Measurements from ENCODE around the gene ASF1A. TPM values are rescaled to one million over a fixed set of nuclear protein-coding genes. Genes with fewer than 3 reads are reported as not detected.

ASF1A gene
- total RNA-seq, 5 donors from 2014 or later (not counting 1 experiment from before 2014, with no cell fraction given) = 16.8 to 49.6 (median 42.5) TPM

GRCh38 chr6:118899948-118900347 is 6.0 kb downstream of the ASF1A start:
- Mint-ChIP-seq H3K4me3 (peak overlapping the region; percentile 26 to 41 (median 28)), H3K9me3 (no peaks in the 10 kb centered on the region), H3K27ac (peak overlapping the region; percentile 74 to 85), H3K4me1 (peaks cover 82 to 84% (median 83%) of the 10 kb centered on the region in 3 donors), H3K36me3 (peaks cover 58% of the 10 kb centered on the region), H3K27me3 (no peaks in the 10 kb centered on the region)
- Histone ChIP-seq H3K27me3 (replicated peaks in 1 of 2; ENCODE audit: control insufficient read depth in 2 of 2, extremely low read depth in 1 of 2, insufficient read depth in 2 of 2, low read length in 1 of 2) (no peaks in the 10 kb centered on the region), H3K36me3 (ENCODE audit: control insufficient read depth in 2 of 2, extremely low read depth in 1 of 2, insufficient read depth in 1 of 2, low read length in 1 of 2) (peaks cover 0 to 40% of the 10 kb centered on the region in 2 donors), H3K9me3 (no peaks in the 10 kb centered on the region), H3K4me3 (ENCODE audit: control insufficient read depth in 1 of 2, extremely low read depth in 1 of 2, low read length in 1 of 2) (no peak overlapping the region), H3K27ac (ENCODE audit: low read length) (peak overlapping the region; percentile 50), H3K4me1 (ENCODE audit: control insufficient read depth in 1 of 2, extremely low read depth in 1 of 2, insufficient read depth in 2 of 2, low read length in 2 of 2) (peaks cover 33 to 36% of the 10 kb centered on the region in 2 experiments)
- ChIA-PET POLR2A (interaction anchor here in 1 of 2 donors (0.9 kb wide), 1 partner anchor 24 kb away, joined by 4 read pairs; no protein-coding TSS in a partner anchor), CTCF (interaction anchor here in 1 of 2 donors (1.2 kb wide), 1 partner anchor 105 kb away, joined by 4 read pairs; no protein-coding TSS in a partner anchor)
- ATAC-seq (replicated peaks in 1 of 4) (peak; percentile 52 to 69 (median 60)), DNase-seq (peak in 3 of 35 experiments; percentile 12 to 55 (median 15))
- 67% methylated on average over 1 of the region's 6 CpGs for WGBS (ENCODE audit: insufficient coverage)

- Histone ChIP-seq H3K4me1 (ENCODE audit: control insufficient read depth in 1 of 2, extremely low read depth in 1 of 2, insufficient read depth in 2 of 2, low read length in 2 of 2) (peaks cover 20 to 25% of the 10 kb centered on the region in 2 experiments), H3K36me3 (ENCODE audit: control insufficient read depth in 2 of 2, extremely low read depth in 1 of 2, insufficient read depth in 1 of 2, low read length in 1 of 2) (peaks cover 0 to 55% of the 10 kb centered on the region in 2 donors), H3K9me3 (no peaks in the 10 kb centered on the region), H3K27ac (ENCODE audit: low read length) (peak overlapping the region; percentile 0), H3K27me3 (replicated peaks in 1 of 2; ENCODE audit: control insufficient read depth in 2 of 2, extremely low read depth in 1 of 2, insufficient read depth in 2 of 2, low read length in 1 of 2) (no peaks in the 10 kb centered on the region), H3K4me3 (ENCODE audit: control insufficient read depth in 1 of 2, extremely low read depth in 1 of 2, low read length in 1 of 2) (no peak overlapping the region)
- Mint-ChIP-seq H3K4me1 (peaks cover 70 to 93% (median 91%) of the 10 kb centered on the region in 3 donors), H3K4me3 (no peak overlapping the region), H3K27me3 (no peaks in the 10 kb centered on the region), H3K36me3 (peaks cover 78% of the 10 kb centered on the region), H3K9me3 (no peaks in the 10 kb centered on the region), H3K27ac (peak overlapping the region; percentile 66 to 79)
- peak in 1 of 4 experiments; percentile 29 for ATAC-seq (replicated peaks in 1 of 4)
- no peak for DNase-seq
- CTCF ChIA-PET = interaction anchor here (1.0 to 1.5 kb wide), 3 partner anchors 244 to 337 kb away, joined by 3 to 7 read pairs (median 3); no protein-coding TSS in a partner anchor
- POLR2A ChIA-PET = interaction anchor here in 1 of 2 donors (0.6 to 0.7 kb wide), 4 partner anchors 117 to 1376 kb away, joined by 3 to 8 read pairs (median 6); no protein-coding TSS in a partner anchor
Measured at GRCh38 chr6:118902726-118903125, 8.8 kb downstream of the ASF1A start.

DNA sequence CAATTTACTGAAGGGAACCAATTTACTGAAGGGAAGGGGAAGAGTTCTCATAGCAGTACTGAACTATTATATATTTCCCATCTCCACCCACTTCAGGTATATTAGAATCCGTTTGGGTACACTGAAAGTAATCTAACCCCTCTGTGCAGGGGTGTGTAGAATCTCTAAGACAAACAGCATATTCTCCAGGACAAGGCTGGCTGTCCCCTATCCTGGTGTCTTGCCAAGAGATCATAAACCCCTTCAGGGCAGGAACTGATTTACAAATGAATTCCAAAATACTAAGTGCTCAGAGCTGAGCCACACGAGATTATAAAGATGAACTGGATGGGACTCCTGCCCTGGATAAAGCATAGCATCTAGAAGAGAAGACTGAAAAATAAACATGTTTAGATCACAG is 9.2 kb downstream of the ASF1A start:
- Histone ChIP-seq H3K9me3 (no peaks in the 10 kb centered on the region), H3K27me3 (replicated peaks in 1 of 2; ENCODE audit: control insufficient read depth in 2 of 2, extremely low read depth in 1 of 2, insufficient read depth in 2 of 2, low read length in 1 of 2) (no peaks in the 10 kb centered on the region), H3K36me3 (ENCODE audit: control insufficient read depth in 2 of 2, extremely low read depth in 1 of 2, insufficient read depth in 1 of 2, low read length in 1 of 2) (peaks cover 0 to 55% of the 10 kb centered on the region in 2 donors), H3K4me3 (ENCODE audit: control insufficient read depth in 1 of 2, extremely low read depth in 1 of 2, low read length in 1 of 2) (no peak overlapping the region), H3K27ac (ENCODE audit: low read length) (no peak overlapping the region), H3K4me1 (ENCODE audit: control insufficient read depth in 1 of 2, extremely low read depth in 1 of 2, insufficient read depth in 2 of 2, low read length in 2 of 2) (peaks cover 20 to 25% of the 10 kb centered on the region in 2 experiments)
- ChIA-PET POLR2A (interaction anchor here in 1 of 2 donors (0.7 kb wide), 1 partner anchor 619 kb away, joined by 3 read pairs; no protein-coding TSS in a partner anchor), CTCF (interaction anchor here in 1 of 2 donors (1.5 kb wide), 1 partner anchor 338 kb away, joined by 3 read pairs; no protein-coding TSS in a partner anchor)
- no peak for DNase-seq
- ATAC-seq (replicated peaks in 1 of 4) = no peak
- H3K4me1 Mint-ChIP-seq = peaks cover 66 to 89% (median 88%) of the 10 kb centered on the region in 3 donors
- H3K4me3 Mint-ChIP-seq = no peak overlapping the region
- peaks cover 80% of the 10 kb centered on the region for H3K36me3 Mint-ChIP-seq
- no peaks in the 10 kb centered on the region for H3K27me3 Mint-ChIP-seq
- no peaks in the 10 kb centered on the region for H3K9me3 Mint-ChIP-seq
- peak overlapping the region; percentile 66 to 79 for H3K27ac Mint-ChIP-seq
- no CpG with 5 or more reads among the region's 2 CpGs for WGBS (ENCODE audit: insufficient coverage)

DNA sequence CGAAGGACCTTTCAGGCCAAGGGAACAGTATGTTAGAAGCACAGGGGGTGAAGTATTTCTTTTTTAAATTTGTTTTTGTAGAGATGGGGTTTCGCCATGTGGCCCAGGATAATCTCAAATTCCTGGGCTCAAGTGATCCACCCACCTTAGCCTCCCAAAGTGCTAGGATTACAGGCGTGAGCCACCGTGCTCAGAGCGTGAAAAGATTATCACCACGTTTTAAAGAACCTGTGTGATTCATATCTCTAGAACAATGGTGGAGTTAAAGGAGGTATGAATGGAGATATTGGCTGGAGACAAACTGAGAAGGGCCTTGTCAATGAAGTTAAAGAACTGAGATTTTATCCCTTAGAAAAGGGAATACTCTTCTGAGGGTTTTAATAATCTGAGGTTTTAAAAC is 9.7 kb downstream of the ASF1A start:
- no peaks in the 10 kb centered on the region for H3K9me3 ChIP-seq
- Mint-ChIP-seq H3K36me3 (peaks cover 79% of the 10 kb centered on the region), H3K27me3 (no peaks in the 10 kb centered on the region), H3K4me3 (no peak overlapping the region), H3K9me3 (no peaks in the 10 kb centered on the region), H3K4me1 (peaks cover 61 to 85% (median 85%) of the 10 kb centered on the region in 3 donors), H3K27ac (peak overlapping the region; percentile 50 to 79)
- H3K4me1 ChIP-seq (ENCODE audit: control insufficient read depth in 1 of 2, extremely low read depth in 1 of 2, insufficient read depth in 2 of 2, low read length in 2 of 2) = peaks cover 20 to 21% of the 10 kb centered on the region in 2 experiments
- WGBS (ENCODE audit: insufficient coverage) = 100% methylated on average over 1 of the region's 6 CpGs
- no peak overlapping the region for H3K4me3 ChIP-seq (ENCODE audit: control insufficient read depth in 1 of 2, extremely low read depth in 1 of 2, low read length in 1 of 2)
- H3K27ac ChIP-seq (ENCODE audit: low read length) = no peak overlapping the region
- ChIA-PET CTCF (no interaction called here), POLR2A (interaction anchor here in 1 of 2 donors (0.5 kb wide), 1 partner anchor 20 kb away, joined by 3 read pairs; no protein-coding TSS in a partner anchor)
- no peak for DNase-seq
- ATAC-seq (replicated peaks in 1 of 4) = no peak
- peaks cover 0 to 59% of the 10 kb centered on the region in 2 donors for H3K36me3 ChIP-seq (ENCODE audit: control insufficient read depth in 2 of 2, extremely low read depth in 1 of 2, insufficient read depth in 1 of 2, low read length in 1 of 2)
- H3K27me3 ChIP-seq (replicated peaks in 1 of 2; ENCODE audit: control insufficient read depth in 2 of 2, extremely low read depth in 1 of 2, insufficient read depth in 2 of 2, low read length in 1 of 2) = no peaks in the 10 kb centered on the region

GRCh38 chr6:118905084-118905483 is 11.1 kb downstream of the ASF1A start:
- Histone ChIP-seq H3K36me3 (ENCODE audit: control insufficient read depth in 2 of 2, extremely low read depth in 1 of 2, insufficient read depth in 1 of 2, low read length in 1 of 2) (peaks cover 0 to 66% of the 10 kb centered on the region in 2 donors), H3K27me3 (replicated peaks in 1 of 2; ENCODE audit: control insufficient read depth in 2 of 2, extremely low read depth in 1 of 2, insufficient read depth in 2 of 2, low read length in 1 of 2) (no peaks in the 10 kb centered on the region), H3K4me1 (ENCODE audit: control insufficient read depth in 1 of 2, extremely low read depth in 1 of 2, insufficient read depth in 2 of 2, low read length in 2 of 2) (peaks cover 7 to 8% of the 10 kb centered on the region in 2 experiments), H3K27ac (ENCODE audit: low read length) (no peak overlapping the region), H3K4me3 (ENCODE audit: control insufficient read depth in 1 of 2, extremely low read depth in 1 of 2, low read length in 1 of 2) (no peak overlapping the region), H3K9me3 (no peaks in the 10 kb centered on the region)
- H3K36me3 Mint-ChIP-seq = peaks cover 74% of the 10 kb centered on the region
- ChIA-PET POLR2A (interaction anchor here in 1 of 2 donors (1.3 kb wide), 1 partner anchor 10 kb away, joined by 6 read pairs; no protein-coding TSS in a partner anchor), CTCF (interaction anchor here in 1 of 2 donors (0.7 to 1.0 kb wide), 3 partner anchors 9 to 212 kb away, joined by 3 read pairs; no protein-coding TSS in a partner anchor)
- H3K4me1 Mint-ChIP-seq = peaks cover 47 to 75% (median 73%) of the 10 kb centered on the region in 3 donors
- H3K27me3 Mint-ChIP-seq = no peaks in the 10 kb centered on the region
- ATAC-seq (replicated peaks in 1 of 4) = no peak
- no peak overlapping the region for H3K27ac Mint-ChIP-seq
- no peak for DNase-seq
- no peak overlapping the region for H3K4me3 Mint-ChIP-seq
- H3K9me3 Mint-ChIP-seq = no peaks in the 10 kb centered on the region

DNA sequence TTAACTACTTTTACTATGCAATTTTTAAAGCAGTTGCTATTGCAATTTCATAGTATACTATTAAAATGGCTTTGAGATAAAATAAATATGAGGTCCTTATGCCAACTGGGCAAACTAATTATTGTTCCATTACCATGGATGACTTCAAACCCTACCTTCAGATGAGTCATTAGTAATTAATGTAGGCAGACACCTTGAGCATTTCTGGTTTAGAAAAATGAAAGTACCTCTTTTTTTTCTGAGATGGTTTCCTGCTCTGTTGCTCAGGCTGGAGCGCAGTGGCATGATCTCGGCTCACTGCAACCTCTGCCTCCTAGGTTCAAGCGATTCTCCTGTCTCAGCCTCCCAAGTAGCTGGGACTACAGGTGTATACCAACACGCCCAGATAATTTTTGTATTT is 11.9 kb downstream of the ASF1A start:
- no peaks in the 10 kb centered on the region for H3K27me3 Mint-ChIP-seq
- ChIA-PET CTCF (interaction anchor here in 1 of 2 donors (0.6 kb wide), 1 partner anchor 59 kb away, joined by 3 read pairs; no protein-coding TSS in a partner anchor), POLR2A (no interaction called here)
- Histone ChIP-seq H3K27ac (ENCODE audit: low read length) (no peak overlapping the region), H3K27me3 (replicated peaks in 1 of 2; ENCODE audit: control insufficient read depth in 2 of 2, extremely low read depth in 1 of 2, insufficient read depth in 2 of 2, low read length in 1 of 2) (no peaks in the 10 kb centered on the region), H3K4me3 (ENCODE audit: control insufficient read depth in 1 of 2, extremely low read depth in 1 of 2, low read length in 1 of 2) (no peak overlapping the region), H3K4me1 (ENCODE audit: control insufficient read depth in 1 of 2, extremely low read depth in 1 of 2, insufficient read depth in 2 of 2, low read length in 2 of 2) (peaks cover 0 to 5% of the 10 kb centered on the region in 2 experiments), H3K9me3 (no peaks in the 10 kb centered on the region), H3K36me3 (ENCODE audit: control insufficient read depth in 2 of 2, extremely low read depth in 1 of 2, insufficient read depth in 1 of 2, low read length in 1 of 2) (peaks cover 0 to 72% of the 10 kb centered on the region in 2 donors)
- peaks cover 74% of the 10 kb centered on the region for H3K36me3 Mint-ChIP-seq
- H3K9me3 Mint-ChIP-seq = no peaks in the 10 kb centered on the region
- H3K27ac Mint-ChIP-seq = peak overlapping the region; percentile 75 to 82
- H3K4me3 Mint-ChIP-seq = peak overlapping the region in 1 of 3 donors; percentile 54
- WGBS (ENCODE audit: insufficient coverage) = no CpG with 5 or more reads among the region's 4 CpGs
- ATAC-seq (replicated peaks in 1 of 4) (peak in 1 of 4 experiments; percentile 52), DNase-seq (no peak)
- peaks cover 39 to 70% (median 68%) of the 10 kb centered on the region in 3 donors for H3K4me1 Mint-ChIP-seq

Data from T-cell (primary cell).